GM19372 (cell line): ENCODE data around the gene ACSL4.
"Not testable (repeated sequence)": the region's sequence is repeated elsewhere in the genome, so short reads cannot be mapped to it uniquely, and the experiment has no call there.

ENCODE experiments used
- ATAC-seq: cut with Tn5 transposase; IDR thresholded peaks from one replicate; pipeline ENCODE4 v1.9.1; 2021; ENCODE audit warnings: mild to moderate bottlenecking, low read depth, moderate library complexity; ENCODE audit not compliant: unreplicated experiment

ACSL4 gene

GRCh38 chrX:109732807-109733612 is at the start of gene ACSL4:
Gene ACSL4, minus strand, starts transcription at chrX:109733257. Its CDS starts 49,894 bp downstream, at chrX:109683363.
- ATAC-seq, result peak; percentile 85

GRCh38 chrX:109777749-109778148 is 44.7 kb upstream of the ACSL4 start:
- ATAC-seq, result no peak

GRCh38 chrX:109776986-109777385 is 43.9 kb upstream of the ACSL4 start:
- no peak for ATAC-seq

- no peak for ATAC-seq
These were observed 43.4 kb upstream of the ACSL4 start for GRCh38 chrX:109776432-109776831.

- no peak for ATAC-seq
These were observed 42.3 kb upstream of the ACSL4 start for GRCh38 chrX:109775386-109775785.

- ATAC-seq, result peak; percentile 91
These were observed 41.6 kb upstream of the ACSL4 start for GRCh38 chrX:109774706-109775105.

- ATAC-seq, result no peak
These were observed 41.1 kb upstream of the ACSL4 start for GRCh38 chrX:109774136-109774535.

- ATAC-seq, result no peak
These were observed 40.3 kb upstream of the ACSL4 start for GRCh38 chrX:109773374-109773773.

GRCh38 chrX:109770780-109771179 is 37.7 kb upstream of the ACSL4 start:
- ATAC-seq, result no peak

- ATAC-seq, result no peak
These were observed 27.8 kb upstream of the ACSL4 start for GRCh38 chrX:109760922-109761250.

GRCh38 chrX:109760209-109760921 is 27.3 kb upstream of the ACSL4 start:
- no peak for ATAC-seq

GRCh38 chrX:109753256-109753655 is 20.2 kb upstream of the ACSL4 start:
- no peak for ATAC-seq

GRCh38 chrX:109751698-109752097 is 18.6 kb upstream of the ACSL4 start:
- ATAC-seq, result no peak

GRCh38 chrX:109749207-109749606 is 16.1 kb upstream of the ACSL4 start:
- ATAC-seq, result no peak

GRCh38 chrX:109747681-109748080 is 14.6 kb upstream of the ACSL4 start:
- no peak for ATAC-seq

GRCh38 chrX:109742722-109743121 is 9.7 kb upstream of the ACSL4 start:
- no peak for ATAC-seq

GRCh38 chrX:109740896-109741295 is 7.8 kb upstream of the ACSL4 start:
- ATAC-seq, result not testable (repeated sequence)

GRCh38 chrX:109740433-109740809 is 7.4 kb upstream of the ACSL4 start:
- ATAC-seq, result no peak

- ATAC-seq, result no peak
These were observed 6.8 kb upstream of the ACSL4 start for GRCh38 chrX:109739625-109740432.

GRCh38 chrX:109735202-109735744 is 2.2 kb upstream of the ACSL4 start:
- no peak for ATAC-seq

- ATAC-seq, result no peak
These were observed 591 bp upstream of the ACSL4 start for GRCh38 chrX:109733613-109734083.
